Measurements from ENCODE around the gene COL17A1. TPM values are rescaled to one million over a fixed set of nuclear protein-coding genes. Genes with fewer than 3 reads are reported as not detected.

COL17A1 gene
- total RNA-seq, 2 donors from 2014 or later, result 1.1 to 2.3 TPM

- WGBS, 2 experiments (ENCODE audit: insufficient coverage in 1 of 2, insufficient read length in 1 of 2), result 93 to 96% methylated on average over 4 to 6 of the region's 6 CpGs
- H3K4me3 Mint-ChIP-seq, result no peak overlapping the region
- H3K36me3 ChIP-seq (ENCODE audit: control insufficient read depth, insufficient read depth, low read length), result peaks cover 57% of the 10 kb centered on the region
- no peak overlapping the region for H3K9ac ChIP-seq (ENCODE audit: extremely low read depth, low read length, poor library complexity, severe bottlenecking)
- H3K4me1 ChIP-seq (ENCODE audit: control insufficient read depth, insufficient read depth, low read length), result no peaks in the 10 kb centered on the region
- H3K9me3 Mint-ChIP-seq, result no peaks in the 10 kb centered on the region
- H3K27ac Mint-ChIP-seq, result no peak overlapping the region
- no peaks in the 10 kb centered on the region for H3K27me3 ChIP-seq (ENCODE audit: control insufficient read depth, insufficient read depth, low read length, poor library complexity, severe bottlenecking)
- H3K4me3 ChIP-seq (ENCODE audit: low read length), result no peak overlapping the region
- no peaks in the 10 kb centered on the region for H3K4me1 Mint-ChIP-seq
- no peaks in the 10 kb centered on the region for H3K9me3 ChIP-seq (ENCODE audit: control insufficient read depth, low read length)
- TF ChIP-seq CTCF (conservative IDR thresholded peaks at IDR 0.05), result no peak
- H3K36me3 Mint-ChIP-seq (ENCODE audit: low read depth), result peaks cover 29% of the 10 kb centered on the region
- no peak for DNase-seq
- H3K27ac ChIP-seq (ENCODE audit: low read depth, low read length), result no peak overlapping the region
- no peaks in the 10 kb centered on the region for H3K27me3 Mint-ChIP-seq (ENCODE audit: insufficient read depth)
Measured at GRCh38 chr10:104018471-104018870, 67.2 kb downstream of the COL17A1 start.

GRCh38 chr10:104016661-104017060 lies 69.0 kb downstream of the COL17A1 start:
- peaks cover 18% of the 10 kb centered on the region for H3K36me3 Mint-ChIP-seq (ENCODE audit: low read depth)
- H3K9me3 Mint-ChIP-seq, result no peaks in the 10 kb centered on the region
- 100% methylated on average over 1 of the region's 1 CpG for WGBS, 2 experiments (ENCODE audit: insufficient coverage in 1 of 2, insufficient read length in 1 of 2)
- H3K4me3 Mint-ChIP-seq, result no peak overlapping the region
- H3K9me3 ChIP-seq (ENCODE audit: control insufficient read depth, low read length), result no peaks in the 10 kb centered on the region
- H3K27ac ChIP-seq (ENCODE audit: low read depth, low read length), result no peak overlapping the region
- H3K9ac ChIP-seq (ENCODE audit: extremely low read depth, low read length, poor library complexity, severe bottlenecking), result no peak overlapping the region
- peaks cover 53% of the 10 kb centered on the region for H3K36me3 ChIP-seq (ENCODE audit: control insufficient read depth, insufficient read depth, low read length)
- no peaks in the 10 kb centered on the region for H3K4me1 ChIP-seq (ENCODE audit: control insufficient read depth, insufficient read depth, low read length)
- no peaks in the 10 kb centered on the region for H3K27me3 ChIP-seq (ENCODE audit: control insufficient read depth, insufficient read depth, low read length, poor library complexity, severe bottlenecking)
- no peak for TF ChIP-seq CTCF (conservative IDR thresholded peaks at IDR 0.05)
- DNase-seq, result no peak
- no peak overlapping the region for H3K27ac Mint-ChIP-seq
- H3K27me3 Mint-ChIP-seq (ENCODE audit: insufficient read depth), result no peaks in the 10 kb centered on the region
- H3K4me3 ChIP-seq (ENCODE audit: low read length), result no peak overlapping the region
- H3K4me1 Mint-ChIP-seq, result no peaks in the 10 kb centered on the region

- Histone ChIP-seq H3K4me1 (ENCODE audit: control insufficient read depth, insufficient read depth, low read length) (no peaks in the 10 kb centered on the region), H3K36me3 (ENCODE audit: control insufficient read depth, insufficient read depth, low read length) (peaks cover 43% of the 10 kb centered on the region), H3K27ac (ENCODE audit: low read depth, low read length) (no peak overlapping the region), H3K9me3 (ENCODE audit: control insufficient read depth, low read length) (no peaks in the 10 kb centered on the region), H3K9ac (ENCODE audit: extremely low read depth, low read length, poor library complexity, severe bottlenecking) (no peak overlapping the region), H3K27me3 (ENCODE audit: control insufficient read depth, insufficient read depth, low read length, poor library complexity, severe bottlenecking) (no peaks in the 10 kb centered on the region), H3K4me3 (ENCODE audit: low read length) (no peak overlapping the region)
- Mint-ChIP-seq H3K27ac (no peak overlapping the region), H3K27me3 (ENCODE audit: insufficient read depth) (no peaks in the 10 kb centered on the region), H3K4me3 (no peak overlapping the region), H3K4me1 (no peaks in the 10 kb centered on the region), H3K36me3 (ENCODE audit: low read depth) (peaks cover 11% of the 10 kb centered on the region), H3K9me3 (no peaks in the 10 kb centered on the region)
- TF ChIP-seq CTCF (conservative IDR thresholded peaks at IDR 0.05), result no peak
- no peak for DNase-seq
- 100% methylated on average over 2 of the region's 2 CpGs; no CpG with 5 or more reads in 1 of the 2 experiments for WGBS, 2 experiments (ENCODE audit: insufficient coverage in 1 of 2, insufficient read length in 1 of 2)
Measured at GRCh38 chr10:104014176-104014575, 71.5 kb downstream of the COL17A1 start.

Measured in endodermal cell (in vitro differentiated cells).